HG02884 (cell line): ENCODE data around the gene C1orf159.

Source experiments
- ATAC-seq: cut with Tn5 transposase; IDR thresholded peaks from one replicate; pipeline ENCODE4 v1.9.1; 2021; ENCODE audit warnings: mild to moderate bottlenecking, moderate library complexity; ENCODE audit not compliant: unreplicated experiment

C1orf159 gene

DNA sequence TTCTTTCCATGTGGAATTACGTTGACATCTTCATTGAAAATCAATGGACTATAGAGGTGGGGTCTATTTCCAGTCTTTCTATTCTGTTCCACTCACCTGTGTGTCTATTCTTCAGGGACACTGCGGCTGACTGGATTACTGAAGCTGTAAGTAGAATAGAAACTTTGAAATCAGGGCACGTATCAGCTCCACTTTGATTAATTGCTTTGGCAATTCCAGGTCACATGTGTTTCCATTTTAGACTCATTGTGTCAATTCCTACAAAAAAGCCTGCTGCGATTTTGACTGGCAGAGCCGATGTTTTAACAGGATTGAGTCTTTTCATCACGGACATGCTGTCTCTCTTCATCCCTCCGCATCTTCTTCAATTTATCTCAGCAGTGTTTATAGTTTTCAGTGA is 20.9 kb downstream of the C1orf159 start:
- ATAC-seq, result no peak

DNA sequence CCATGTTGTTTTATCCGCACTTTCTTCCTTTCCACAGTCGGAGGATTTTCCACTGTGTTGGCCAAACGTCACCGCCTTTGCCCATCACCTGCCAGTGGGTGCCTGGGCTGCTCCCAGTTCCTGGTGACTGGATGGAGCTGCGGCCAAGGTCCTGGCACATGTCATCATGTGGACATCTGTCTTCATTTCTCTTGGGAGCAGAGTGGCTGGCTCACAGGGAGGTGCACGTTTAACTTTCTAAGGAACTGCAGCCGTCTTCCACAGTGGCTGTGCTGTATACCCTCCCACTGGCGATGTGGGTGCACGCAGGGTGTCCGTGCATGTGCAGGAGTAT is 22.3 kb downstream of the C1orf159 start:
- ATAC-seq, result no peak

DNA sequence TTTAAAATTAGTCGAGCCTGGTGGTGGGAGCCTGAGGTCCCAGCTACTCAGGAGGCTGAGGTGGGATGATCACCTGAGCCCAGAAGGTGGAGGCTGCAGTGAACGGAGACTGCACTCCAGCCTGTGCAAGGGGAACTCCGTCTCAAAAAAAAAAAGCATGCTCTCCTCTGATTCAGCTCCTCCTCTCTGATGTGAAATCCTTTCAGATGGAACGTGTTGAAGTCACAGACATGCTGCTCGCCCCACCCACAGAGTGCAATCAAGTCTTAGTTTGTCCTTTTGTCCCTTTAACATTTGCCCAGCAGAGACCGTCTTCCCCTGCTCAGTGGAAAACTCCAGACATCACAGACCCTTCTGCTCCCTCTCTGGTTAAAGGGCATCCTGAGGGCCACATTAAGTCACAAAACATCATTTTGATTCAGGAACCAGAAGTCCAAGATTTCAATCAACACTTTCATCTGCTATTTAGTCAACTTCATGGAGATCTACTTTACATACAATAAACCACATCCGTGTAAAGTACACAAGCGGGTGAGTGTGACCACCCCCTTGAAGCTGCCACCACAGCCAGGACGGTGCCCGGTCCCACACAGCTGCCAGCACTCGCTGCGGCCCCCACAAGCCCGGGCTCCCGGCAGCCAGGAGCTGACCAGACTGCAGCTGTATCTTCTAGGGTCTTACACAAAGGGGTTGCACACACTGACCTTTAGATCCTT is 22.8 kb downstream of the C1orf159 start:
- no peak for ATAC-seq

DNA sequence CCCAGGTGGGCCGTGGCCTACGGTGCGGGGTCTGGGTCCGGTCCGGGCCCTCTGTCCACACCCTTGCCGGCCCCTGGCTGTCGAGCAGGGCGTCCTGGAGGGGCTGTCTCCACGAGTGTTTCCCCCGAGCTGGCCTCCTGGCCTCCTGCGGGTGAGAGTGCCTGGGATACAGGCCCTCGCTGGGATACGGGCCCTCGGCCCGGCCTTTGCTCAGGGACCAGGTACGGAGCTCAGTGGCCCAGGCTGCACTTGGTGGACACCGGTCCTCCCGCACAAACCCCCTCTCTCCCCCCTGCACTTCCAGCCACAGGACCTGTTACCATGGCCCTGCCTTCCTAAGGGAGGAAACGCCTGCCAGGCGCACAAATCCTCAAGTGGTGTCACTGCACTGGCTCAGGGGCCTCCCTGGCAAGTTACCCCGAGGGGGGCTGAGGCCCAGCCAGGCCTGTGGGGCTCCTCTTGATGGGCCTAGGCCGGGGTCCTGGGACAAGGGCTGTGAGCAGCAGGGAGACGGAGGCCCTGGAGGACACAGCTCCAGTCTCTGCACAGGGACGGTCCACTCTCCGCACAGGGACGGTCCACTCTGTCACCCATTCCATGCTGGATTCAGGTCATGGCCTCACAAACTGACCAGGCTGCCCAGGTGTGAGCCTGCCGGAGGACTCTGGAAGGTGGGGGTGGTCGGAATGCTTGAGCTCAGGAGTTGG is 23.6 kb downstream of the C1orf159 start:
- ATAC-seq, result no peak

DNA sequence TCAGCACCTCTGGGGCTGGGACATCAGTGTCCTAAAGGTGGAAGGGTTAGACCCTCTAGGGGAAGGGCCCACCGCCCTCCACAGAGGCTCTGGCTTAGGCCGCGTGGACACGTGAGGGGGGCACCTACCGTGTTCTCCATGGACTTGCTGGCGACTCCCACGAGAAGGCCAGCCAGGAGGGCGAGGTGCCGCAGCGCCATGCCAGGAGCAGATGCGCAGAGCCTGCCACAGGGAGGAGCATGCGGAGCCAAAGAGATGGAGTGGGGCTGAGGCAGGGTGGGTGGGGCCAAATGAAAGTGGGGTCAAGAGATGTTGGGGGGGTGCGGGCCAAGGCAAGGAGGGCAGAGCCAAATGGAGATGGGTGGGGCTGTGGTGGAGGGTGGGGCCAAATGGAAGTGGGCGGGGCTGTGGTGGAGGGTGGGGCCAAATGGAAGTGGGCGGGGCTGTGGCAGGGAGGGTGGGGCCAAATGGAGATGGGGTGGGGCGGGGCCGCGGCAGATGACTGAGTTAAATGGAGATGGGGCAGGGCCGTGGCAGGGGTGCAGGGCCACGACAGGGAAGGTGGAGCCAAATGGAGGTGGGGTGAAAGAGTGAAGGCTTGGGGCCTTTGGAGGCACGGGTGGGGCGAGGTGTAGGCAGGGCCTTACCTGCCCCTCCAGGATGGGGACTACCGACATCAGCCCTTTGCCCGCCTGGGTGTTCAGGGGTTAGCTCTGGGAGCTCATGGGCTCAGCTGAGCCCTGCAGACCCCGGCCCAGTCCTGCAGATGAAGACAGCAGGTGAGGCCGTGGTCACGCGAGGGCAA is 24.3 kb downstream of the C1orf159 start:
- no peak for ATAC-seq

DNA sequence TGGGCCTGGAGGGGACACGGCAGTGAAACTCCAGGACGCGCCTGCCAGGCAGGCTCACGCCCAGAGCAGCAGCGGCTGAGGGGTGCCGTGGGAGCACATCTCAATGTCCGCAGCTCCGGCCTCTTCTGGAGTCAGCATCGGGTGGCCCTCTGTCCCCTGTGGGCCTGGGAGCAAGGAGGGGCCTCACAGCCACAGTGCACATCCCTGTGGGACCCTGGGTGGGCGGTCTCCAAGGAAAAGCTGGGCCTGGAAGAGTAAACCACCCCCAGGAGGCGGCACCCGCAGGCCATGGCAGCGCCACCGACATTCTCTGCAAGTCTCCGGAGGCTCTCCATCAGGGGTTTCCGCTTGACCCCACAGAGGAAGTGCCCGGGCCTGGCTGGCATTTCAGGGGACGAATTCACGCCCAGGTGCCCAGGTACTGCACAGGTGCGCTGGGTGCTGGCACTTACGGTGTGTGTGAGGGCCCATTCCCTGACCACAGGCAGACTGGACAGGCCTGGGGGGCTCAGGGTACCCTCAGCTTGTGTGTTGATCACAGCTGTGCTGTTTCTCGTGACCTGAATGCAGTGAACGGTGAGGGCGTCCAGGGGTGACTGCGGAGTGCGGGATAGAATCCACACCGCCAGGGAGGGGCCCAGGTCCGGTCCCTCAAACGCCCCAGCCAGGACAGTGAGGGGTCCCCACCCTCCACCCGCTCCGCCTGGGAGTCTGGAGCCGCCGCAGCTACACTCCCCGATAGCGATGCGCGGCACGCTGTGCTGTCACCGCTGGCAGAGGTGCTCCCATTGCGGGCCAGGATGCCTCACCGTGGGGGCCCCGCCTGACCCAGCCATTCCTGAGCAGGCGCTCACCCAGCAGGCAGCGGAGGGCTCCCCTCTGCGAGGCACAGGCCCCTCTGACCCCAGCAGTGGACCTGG is 25.2 kb downstream of the C1orf159 start:
- no peak for ATAC-seq

DNA sequence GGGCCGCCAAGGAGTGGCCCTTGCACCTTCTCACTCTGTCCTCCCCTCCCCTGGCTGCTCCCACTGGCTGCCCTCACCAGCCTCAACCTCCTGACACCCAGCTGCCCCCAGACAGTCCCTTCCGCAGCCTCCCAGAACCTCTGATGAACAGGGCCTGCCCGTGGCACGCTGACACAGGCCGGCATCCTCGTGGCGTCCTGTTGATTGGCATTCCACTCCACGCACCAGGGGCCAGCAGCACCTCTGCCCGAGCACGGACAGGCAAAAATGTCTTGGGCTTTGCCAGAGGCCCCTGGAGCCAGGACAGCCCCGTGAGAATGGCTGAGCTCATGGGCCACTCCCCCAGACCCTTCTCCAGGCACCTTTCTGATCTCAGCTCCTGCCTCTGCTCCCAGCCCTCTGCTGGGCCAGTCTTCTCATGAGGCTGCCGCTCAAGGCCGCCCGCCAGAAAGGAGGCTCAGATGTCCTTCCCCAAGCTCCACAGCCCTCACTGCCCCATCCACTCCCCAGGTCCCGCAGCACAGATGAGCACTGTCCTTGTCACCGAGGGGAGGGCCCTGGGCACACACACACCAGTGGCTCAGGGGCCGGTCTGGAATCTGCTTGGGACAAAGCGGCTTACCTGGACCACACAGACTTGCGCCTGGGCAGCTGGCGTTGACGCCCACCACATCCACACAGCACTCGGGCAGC is 26.0 kb downstream of the C1orf159 start:
- no peak for ATAC-seq

DNA sequence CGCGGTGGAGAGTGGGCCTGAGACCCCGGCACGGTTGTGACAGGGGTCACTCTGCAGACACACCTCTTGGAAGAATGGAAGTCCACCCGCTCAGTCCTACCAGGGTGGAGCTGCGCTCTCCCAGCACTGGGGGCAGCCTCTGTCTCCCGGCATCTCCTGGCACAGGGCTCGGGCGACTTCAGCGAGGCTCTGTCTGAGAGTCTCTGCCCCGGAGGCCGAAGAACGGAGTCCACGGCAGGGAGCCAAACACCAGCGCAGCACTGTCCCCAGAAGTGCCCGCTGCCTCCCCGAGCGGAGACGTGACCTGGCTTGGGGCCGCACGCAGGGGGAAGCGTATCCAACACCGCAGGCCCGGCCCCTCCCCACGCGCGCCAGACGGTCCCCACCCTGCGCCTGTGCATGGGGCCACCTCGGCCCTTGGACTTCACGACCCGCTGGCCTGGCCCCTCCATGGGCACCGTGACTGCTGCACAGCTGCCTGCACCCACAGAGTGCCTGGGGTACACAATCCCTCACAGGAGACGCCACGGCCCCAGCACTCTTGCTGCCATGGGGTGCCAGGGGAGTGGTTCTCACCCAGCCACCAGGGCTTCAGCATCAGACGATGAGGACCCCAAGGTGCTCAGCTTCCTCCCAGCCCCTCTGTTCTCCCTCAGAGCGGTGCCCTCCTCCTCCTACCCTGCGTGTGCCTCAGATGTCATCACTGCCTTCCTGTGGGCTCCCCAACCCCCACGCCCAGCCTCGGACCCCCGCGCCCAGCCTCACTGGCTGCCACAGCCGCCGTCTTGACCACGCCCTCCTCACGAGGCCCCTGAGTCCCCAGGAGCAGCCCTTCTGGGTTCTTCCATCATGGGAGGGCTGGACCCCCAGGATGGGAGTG is 26.8 kb downstream of the C1orf159 start:
- ATAC-seq, result no peak

DNA sequence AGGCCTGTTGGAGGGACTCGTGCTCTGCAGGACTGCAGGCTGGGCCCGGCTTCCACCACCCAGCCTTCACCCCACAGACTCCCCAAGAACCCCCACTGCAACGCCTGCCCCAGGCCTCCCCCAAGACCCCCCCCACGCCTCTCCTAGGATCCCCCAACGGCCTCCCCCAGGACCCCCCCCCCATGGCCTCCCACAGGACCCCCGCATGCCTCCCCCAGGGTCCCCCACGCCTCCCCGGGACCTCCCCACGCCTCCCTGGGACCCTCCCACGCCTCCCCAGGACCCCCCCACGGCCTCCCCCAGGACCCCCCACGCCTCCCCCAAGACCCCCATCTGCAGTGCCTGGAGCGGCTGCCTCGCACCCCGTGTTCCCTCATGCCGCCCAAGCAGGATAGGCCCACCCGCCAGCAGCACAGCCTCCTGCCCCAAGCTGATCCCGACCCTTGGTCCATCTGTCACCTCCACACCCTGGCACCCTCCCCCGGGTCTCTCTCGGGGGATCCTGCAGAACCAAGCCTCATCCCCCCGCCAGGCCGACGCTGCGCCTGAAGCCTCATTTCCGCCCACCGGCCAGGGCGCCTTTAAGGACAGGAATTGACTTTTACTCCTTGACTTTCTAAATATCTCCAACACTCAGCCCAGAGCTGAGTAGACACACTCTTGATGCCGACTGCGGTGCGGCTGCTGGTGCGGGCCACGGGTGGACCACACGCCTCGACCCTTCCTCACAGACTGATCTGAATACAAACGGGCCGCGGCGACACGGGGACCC is 27.7 kb downstream of the C1orf159 start:
- no peak for ATAC-seq

DNA sequence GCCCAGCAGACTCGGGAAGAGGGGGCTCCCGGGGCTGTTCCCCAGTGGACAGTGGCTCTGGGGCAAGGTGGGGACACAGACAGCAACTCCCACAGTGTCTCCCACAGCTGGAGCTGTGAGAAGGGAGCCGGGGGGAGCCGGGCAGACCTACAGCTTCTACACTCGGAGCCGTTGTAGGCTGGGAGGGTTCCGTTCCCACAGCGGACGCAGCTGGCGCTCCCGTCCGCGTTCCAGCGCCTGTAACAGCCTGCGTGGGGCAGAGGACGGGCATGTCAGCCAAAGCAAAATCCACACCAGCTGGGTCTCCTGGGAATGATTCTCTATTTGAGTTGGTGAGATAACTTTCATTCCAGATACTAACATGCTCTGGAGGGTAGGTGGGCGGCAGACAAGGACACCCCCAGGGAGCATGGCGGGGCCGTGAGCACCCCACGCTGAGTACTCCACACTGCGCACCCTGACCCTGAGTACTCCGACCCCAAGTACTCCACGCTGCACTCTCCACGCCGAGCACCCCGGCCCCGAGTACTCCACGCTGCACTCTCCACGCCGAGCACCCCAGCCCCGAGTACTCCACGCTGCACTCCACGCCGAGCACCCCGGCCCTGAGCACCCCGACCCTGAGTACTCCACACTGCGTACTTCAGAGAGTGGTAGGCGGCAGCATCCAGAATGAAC is 28.4 kb downstream of the C1orf159 start:
- no peak for ATAC-seq

DNA sequence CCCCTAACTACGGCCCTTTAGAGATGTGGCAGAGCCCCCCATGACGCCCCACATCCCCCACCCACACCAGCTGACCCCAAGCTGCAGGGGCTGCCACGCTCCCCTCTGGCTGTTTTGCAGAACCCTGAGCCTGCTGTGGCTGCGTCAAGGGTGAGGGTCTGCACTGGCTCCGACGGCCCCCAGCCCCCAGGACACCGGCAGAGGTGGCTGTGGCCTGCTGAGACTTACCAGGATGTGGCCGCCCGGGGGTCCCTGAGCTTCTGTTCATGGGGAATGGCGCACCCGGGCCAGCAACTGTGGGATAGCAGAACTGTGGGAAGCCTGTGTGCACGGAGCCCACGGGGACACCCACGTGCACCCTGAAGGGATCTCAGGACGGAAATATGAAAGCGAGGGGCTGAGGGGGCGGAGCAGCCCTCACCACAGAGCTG is 29.0 kb downstream of the C1orf159 start:
- ATAC-seq, result no peak

DNA sequence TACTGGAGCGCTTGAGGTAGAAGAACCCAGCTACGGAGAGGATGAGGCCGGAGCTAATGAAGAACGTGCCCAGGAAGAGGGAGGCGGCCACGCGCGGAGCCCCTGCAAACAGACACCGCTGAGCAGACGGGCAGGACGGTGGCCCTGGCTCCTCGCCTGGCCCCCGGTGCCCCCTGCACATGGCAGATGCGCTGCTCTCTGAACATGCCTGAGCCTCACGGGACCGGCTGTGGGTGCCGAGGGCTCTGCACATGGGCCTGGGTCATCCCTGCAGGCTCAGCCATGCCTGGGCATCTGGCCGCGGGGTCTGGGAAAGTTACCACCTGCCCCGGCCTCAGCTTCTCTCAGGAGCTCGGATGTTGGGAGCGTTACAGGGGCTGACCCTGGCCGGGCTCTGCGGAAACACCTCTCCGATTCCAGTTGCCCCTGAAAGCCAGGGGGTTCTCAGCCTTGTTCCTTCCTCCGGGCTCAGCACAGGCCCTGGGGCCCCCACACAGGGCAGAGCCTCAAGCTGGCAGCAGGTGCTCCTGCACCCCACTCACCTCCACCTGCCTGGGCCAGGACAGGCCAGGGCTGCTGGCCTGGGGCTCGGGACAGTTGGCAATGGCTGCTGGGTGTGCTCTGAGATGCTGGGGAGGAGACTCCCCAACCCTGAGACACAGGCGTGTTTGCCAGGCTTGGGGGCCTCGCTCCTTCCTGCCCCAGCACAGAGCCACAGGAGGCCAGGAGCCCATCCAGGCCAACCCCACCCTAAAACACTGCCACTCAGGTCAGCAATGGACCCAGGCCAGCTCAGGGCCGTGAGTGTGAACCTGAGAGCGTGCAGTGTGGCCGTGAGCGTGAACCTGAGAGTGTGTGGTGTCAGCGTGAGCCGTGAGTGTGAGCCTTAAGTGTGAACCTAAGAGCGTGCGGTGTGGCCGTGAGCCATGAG is 29.7 kb downstream of the C1orf159 start:
- no peak for ATAC-seq

DNA sequence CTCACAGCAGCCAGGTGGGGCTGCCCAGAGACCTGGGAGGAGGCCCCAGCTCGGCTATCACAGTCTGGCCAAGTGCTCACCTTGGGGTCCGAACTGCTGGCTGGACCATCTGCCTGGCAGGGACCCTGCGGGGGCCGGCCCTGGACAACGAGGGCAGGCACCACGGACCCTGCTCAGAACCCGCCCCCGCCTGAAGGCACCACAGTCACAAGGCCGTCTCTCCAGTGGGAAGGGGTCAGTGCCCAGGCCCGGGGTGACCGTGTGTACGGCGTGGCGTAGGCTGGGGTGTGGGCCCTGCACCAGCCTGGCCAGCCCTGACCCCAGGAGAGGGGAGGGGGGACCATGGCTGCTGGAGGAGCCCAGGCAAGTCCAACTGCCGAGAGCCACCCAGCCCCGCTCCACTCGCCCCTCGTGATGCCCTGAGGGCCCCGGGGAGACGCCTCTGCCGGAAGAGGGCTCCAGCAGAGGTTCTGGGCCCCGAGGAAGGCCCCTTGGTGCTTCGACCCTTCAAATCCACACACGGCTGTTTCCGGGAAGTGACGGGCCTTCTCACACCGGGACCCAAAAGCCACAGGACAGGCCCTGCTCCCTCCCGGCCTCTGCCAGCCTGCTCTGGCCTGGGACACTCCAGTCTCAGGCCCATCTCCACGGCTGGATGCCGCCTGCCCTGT is 30.6 kb downstream of the C1orf159 start:
- ATAC-seq, result no peak

DNA sequence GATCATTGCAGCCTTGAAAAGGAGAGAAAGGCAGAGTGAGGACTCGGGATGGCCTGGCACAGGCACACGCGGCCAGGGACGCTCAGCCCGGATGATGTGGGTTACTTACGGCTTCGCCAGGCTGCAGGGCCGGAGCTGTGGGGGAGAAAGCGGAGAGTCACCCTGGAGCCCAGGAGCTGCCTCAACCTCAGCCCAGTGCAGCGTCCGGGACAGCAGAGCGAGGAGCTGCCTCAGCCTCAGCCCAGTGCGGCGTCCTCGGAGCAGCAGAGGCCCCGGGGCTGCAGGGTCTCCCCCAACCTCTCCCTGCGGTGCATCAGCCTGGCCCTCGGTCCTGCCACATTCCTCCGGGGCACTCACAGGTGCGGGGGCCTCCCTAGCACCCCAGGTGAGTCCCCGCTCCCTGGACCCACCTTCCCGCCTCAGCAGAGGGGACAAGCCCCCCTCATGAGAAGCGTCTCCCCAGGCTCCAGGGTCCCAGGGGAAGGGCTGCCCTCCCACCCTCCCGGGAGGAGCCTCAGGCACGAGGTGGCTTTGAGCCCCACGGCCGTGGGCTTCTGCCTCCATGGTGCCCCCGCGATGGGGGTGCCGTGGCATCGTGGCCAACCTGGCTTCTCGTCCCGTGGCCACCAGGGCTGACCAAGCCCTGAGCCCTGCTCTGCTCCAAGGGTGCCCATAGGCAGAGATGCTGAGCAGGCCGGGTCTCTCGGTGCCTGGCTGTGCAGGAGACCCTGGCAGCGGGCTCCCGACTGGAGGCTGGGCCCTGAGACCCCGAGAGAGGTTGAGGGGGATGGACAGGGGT is 31.3 kb downstream of the C1orf159 start:
- ATAC-seq, result no peak
